DOHH2 (cell line): ENCODE measurements around the gene KANTR.

Source experiments
- H3F3A ChIP-seq: fragments of 200-600 bp; sonication (generic), shearing (Covaris generic); 2 replicates; pipeline ENCODE4 v1.6.0; 2016; ENCODE audit warnings: antibody characterized with exemption, mild to moderate bottlenecking; ENCODE audit not compliant: control insufficient read depth, insufficient read depth
- H3K27ac ChIP-seq: fragments of 200-600 bp; sonication (generic); 2 replicates; pipeline ENCODE4 v1.5.1; 2014; ENCODE audit warnings: low read depth, mild to moderate bottlenecking, low read length, moderate library complexity
- H3K27me3 ChIP-seq: fragments of 200-600 bp; sonication (generic); 2 replicates; pipeline ENCODE4 v1.6.1; 2014; ENCODE audit warnings: mild to moderate bottlenecking, low read length, mixed read lengths; ENCODE audit not compliant: control insufficient read depth
- H3K36me3 ChIP-seq: fragments of 200-600 bp; sonication (generic); 2 replicates; pipeline ENCODE4 v1.6.1; 2014; ENCODE audit warnings: mild to moderate bottlenecking, low read length, moderate library complexity, mixed read lengths; ENCODE audit not compliant: control insufficient read depth
- H3K4me1 ChIP-seq: fragments of 200-600 bp; sonication (generic); 2 replicates; pipeline ENCODE4 v1.6.1; 2014; ENCODE audit warnings: mild to moderate bottlenecking, low read length, mixed read lengths; ENCODE audit not compliant: control insufficient read depth
- H3K4me2 ChIP-seq: fragments of 200-600 bp; sonication (generic); 2 replicates; pipeline ENCODE4 v1.6.0; 2014; ENCODE audit warnings: mild to moderate bottlenecking, low read length, moderate library complexity
- H3K4me3 ChIP-seq: fragments of 200-600 bp; sonication (generic); 2 replicates; pipeline ENCODE4 v1.5.1; 2014; ENCODE audit warnings: mild to moderate bottlenecking, low read length, mixed read lengths
- H3K79me2 ChIP-seq: fragments of 200-600 bp; sonication (generic); 2 replicates; pipeline ENCODE4 v1.6.1; 2014; ENCODE audit warnings: mild to moderate bottlenecking, low read length, mixed read lengths; ENCODE audit not compliant: control insufficient read depth
- H3K9me2 ChIP-seq: fragments of 200-600 bp; sonication (generic); replicated peaks from 2 replicates; pipeline ENCODE4 v1.6.1; 2014; ENCODE audit warnings: mild to moderate bottlenecking, low read length, mixed read lengths; ENCODE audit not compliant: control insufficient read depth
- H3K9me3 ChIP-seq: fragments of 200-600 bp; sonication (generic); 2 replicates; pipeline ENCODE4 v1.6.1; 2014; ENCODE audit warnings: antibody characterized with exemption, low read length, mixed read lengths; ENCODE audit not compliant: control insufficient read depth, insufficient read depth
- H4K20me1 ChIP-seq: fragments of 200-600 bp; sonication (generic); 2 replicates; pipeline ENCODE4 v1.6.0; 2014; ENCODE audit warnings: low read depth, mild to moderate bottlenecking, antibody characterized with exemption, low read length, moderate library complexity; ENCODE audit not compliant: control insufficient read depth, insufficient read depth
- EZH2phosphoT487 ChIP-seq: fragments of 200-600 bp; sonication (generic); IDR thresholded peaks from 2 replicates; pipeline ENCODE4 v1.6.1; 2017; ENCODE audit warnings: borderline replicate concordance, mild to moderate bottlenecking, antibody characterized with exemption, low read length, moderate library complexity, mixed read lengths
- TF ChIP-seq, protein P1 (sequence below): fragments of 200-600 bp; sonication (generic); IDR thresholded peaks from one replicate; pipeline ENCODE4 v1.5.1; 2014; ENCODE audit warnings: antibody characterized with exemption, mild to moderate bottlenecking, low read depth, low read length; ENCODE audit not compliant: poor library complexity, severe bottlenecking

KANTR gene

DNA sequence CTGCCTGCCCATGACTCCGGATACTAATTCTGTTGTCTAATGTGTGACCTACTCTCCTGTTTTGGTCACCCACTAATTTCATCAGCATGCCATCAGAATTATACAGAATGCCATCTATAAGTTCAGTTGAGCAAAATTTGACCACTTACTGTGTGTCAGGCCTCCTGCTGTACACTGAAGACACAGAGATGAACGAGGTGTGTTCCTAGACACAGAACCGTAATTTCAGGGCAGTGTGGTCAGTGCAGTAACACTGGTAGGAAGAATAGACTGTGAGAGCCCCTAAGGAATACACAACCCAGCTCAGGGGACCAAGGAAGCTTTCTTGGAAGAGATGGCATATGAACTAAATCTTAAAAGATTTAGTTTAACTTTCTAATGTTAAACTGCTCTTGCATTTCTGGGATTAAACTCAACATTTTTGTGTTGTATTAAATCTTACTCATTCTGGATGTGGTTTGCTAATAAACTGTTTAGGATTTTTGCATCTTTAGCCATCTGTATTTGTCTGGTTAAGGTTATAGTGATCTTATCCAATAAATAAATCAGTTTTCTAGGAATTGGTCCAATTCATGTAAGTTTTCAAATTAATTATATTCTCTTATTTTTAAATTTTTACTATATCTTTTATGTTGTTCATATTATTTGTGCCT, 34.3 kb downstream of the KANTR start:
- Histone ChIP-seq H3K27ac (no peak overlapping the region), H3K9me2 (no peaks in the 10 kb centered on the region), H3K4me1 (no peaks in the 10 kb centered on the region), H3K9me3 (no peaks in the 10 kb centered on the region), H3K4me3 (no peak overlapping the region), H3K36me3 (no peaks in the 10 kb centered on the region; the same call in 1 of the 2 replicates), H3K79me2 (no peaks in the 10 kb centered on the region), H3F3A (no peaks in the 10 kb centered on the region), H4K20me1 (no peaks in the 10 kb centered on the region), H3K4me2 (no peak overlapping the region), H3K27me3 (no peaks in the 10 kb centered on the region)
- TF ChIP-seq, protein P1, sequence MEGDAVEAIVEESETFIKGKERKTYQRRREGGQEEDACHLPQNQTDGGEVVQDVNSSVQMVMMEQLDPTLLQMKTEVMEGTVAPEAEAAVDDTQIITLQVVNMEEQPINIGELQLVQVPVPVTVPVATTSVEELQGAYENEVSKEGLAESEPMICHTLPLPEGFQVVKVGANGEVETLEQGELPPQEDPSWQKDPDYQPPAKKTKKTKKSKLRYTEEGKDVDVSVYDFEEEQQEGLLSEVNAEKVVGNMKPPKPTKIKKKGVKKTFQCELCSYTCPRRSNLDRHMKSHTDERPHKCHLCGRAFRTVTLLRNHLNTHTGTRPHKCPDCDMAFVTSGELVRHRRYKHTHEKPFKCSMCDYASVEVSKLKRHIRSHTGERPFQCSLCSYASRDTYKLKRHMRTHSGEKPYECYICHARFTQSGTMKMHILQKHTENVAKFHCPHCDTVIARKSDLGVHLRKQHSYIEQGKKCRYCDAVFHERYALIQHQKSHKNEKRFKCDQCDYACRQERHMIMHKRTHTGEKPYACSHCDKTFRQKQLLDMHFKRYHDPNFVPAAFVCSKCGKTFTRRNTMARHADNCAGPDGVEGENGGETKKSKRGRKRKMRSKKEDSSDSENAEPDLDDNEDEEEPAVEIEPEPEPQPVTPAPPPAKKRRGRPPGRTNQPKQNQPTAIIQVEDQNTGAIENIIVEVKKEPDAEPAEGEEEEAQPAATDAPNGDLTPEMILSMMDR: no peak
- TF ChIP-seq EZH2phosphoT487: no peak

DNA sequence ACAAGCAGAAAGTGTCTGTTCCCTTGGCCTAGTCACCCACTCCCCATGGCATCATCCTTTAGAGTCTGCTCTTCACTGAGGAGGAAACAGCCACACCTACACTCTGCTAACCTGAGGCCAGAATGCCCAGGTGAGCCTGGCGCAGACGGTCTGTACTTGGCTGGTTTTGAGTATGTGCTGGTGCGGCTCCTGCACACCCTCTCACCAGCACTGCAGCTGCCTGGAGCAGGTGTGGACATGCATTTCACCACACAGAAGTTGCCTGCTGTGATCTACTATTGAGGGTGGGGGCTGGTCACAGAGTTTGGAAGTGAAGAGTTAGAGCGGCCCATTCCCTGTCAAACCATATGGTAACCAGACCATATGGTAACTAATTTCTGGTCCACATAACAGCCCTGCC, 39.5 kb downstream of the KANTR start:
- Histone ChIP-seq H3K27me3 (no peaks in the 10 kb centered on the region), H3K9me2 (no peaks in the 10 kb centered on the region), H4K20me1 (no peaks in the 10 kb centered on the region), H3K27ac (no peak overlapping the region), H3K36me3 (no peaks in the 10 kb centered on the region; the same call in 1 of the 2 replicates), H3K79me2 (no peaks in the 10 kb centered on the region), H3K4me1 (no peaks in the 10 kb centered on the region), H3F3A (no peaks in the 10 kb centered on the region), H3K4me3 (no peak overlapping the region), H3K9me3 (no peaks in the 10 kb centered on the region), H3K4me2 (no peak overlapping the region)
- TF ChIP-seq, protein P1: no peak
- no peak for TF ChIP-seq EZH2phosphoT487

DNA sequence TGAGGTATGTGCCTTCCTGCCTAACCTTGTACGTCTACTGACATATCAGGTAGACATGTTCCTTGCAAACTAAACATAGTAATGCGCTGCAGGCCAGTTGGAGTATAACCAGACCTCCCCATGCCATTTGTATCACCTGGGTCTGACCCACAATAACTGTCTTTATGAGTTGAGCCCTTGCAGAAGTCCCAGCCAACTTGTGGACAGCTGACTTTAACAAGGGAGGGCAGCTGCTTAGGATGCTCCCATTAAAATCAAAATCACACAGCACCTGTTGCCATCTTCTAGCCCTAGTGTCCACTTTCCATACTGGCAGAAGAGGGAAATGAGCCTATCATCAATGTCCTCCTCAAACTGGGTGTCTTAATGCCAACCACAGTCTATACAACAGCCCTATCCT, 41.6 kb downstream of the KANTR start:
- no peaks in the 10 kb centered on the region for H3F3A ChIP-seq
- no peaks in the 10 kb centered on the region for H3K9me3 ChIP-seq
- H3K36me3 ChIP-seq: no peaks in the 10 kb centered on the region; the same call in 1 of the 2 replicates
- H4K20me1 ChIP-seq: no peaks in the 10 kb centered on the region
- no peak for TF ChIP-seq EZH2phosphoT487
- TF ChIP-seq, protein P1: no peak
- H3K4me1 ChIP-seq: no peaks in the 10 kb centered on the region
- no peak overlapping the region for H3K4me2 ChIP-seq
- H3K27me3 ChIP-seq: no peaks in the 10 kb centered on the region
- no peaks in the 10 kb centered on the region for H3K9me2 ChIP-seq
- H3K27ac ChIP-seq: no peak overlapping the region
- H3K4me3 ChIP-seq: no peak overlapping the region
- no peaks in the 10 kb centered on the region for H3K79me2 ChIP-seq
